K562 (cell line): ENCODE results near the gene ZNF837. TPM values are rescaled to one million over a fixed set of nuclear protein-coding genes. Genes with fewer than 3 reads are reported as not detected.

ENCODE experiments used
- CEBPB ChIP-seq: fragments of 450-650 bp; IDR thresholded peaks from 2 replicates; pipeline ENCODE4 v1.6.1; 2016; ENCODE audit warnings: missing genetic modification characterization, missing compliant biosample characterization
- CTBP1 ChIP-seq: fragments of 450-650 bp; IDR thresholded peaks from 2 replicates; pipeline ENCODE4 v1.6.1; 2016; ENCODE audit warnings: borderline replicate concordance
- E2F3 ChIP-seq: fragments of 250-450 bp; sonication (Bioruptor Pico); IDR thresholded peaks from 2 replicates; pipeline ENCODE4 v1.4.0; 2020; ENCODE audit warnings: mild to moderate bottlenecking
- ETV5 ChIP-seq: sonication (generic); formaldehyde crosslinking; IDR thresholded peaks from 2 replicates; pipeline ENCODE4 v1.4.0; 2020; ENCODE audit warnings: low read depth, mild to moderate bottlenecking, missing genetic modification reagents
- KLF6 ChIP-seq: fragments of 250-450 bp; sonication (Bioruptor Pico); IDR thresholded peaks from 2 replicates; pipeline ENCODE4 v1.4.0; 2020; ENCODE audit warnings: mild to moderate bottlenecking, moderate library complexity, borderline replicate concordance
- NCOA6 ChIP-seq: fragments of 450-650 bp; IDR thresholded peaks from 2 replicates; pipeline ENCODE4 v1.6.1; 2017; ENCODE audit warnings: mild to moderate bottlenecking
- SAP30 ChIP-seq: fragments of 200-600 bp; sonication (generic); IDR thresholded peaks from 2 replicates; pipeline ENCODE4 v1.6.1; 2012; ENCODE audit warnings: borderline replicate concordance, low read depth, mild to moderate bottlenecking, moderate library complexity, low read length, control low read depth, inconsistent platforms; ENCODE audit not compliant: insufficient read depth, poor library complexity, severe bottlenecking
- SMAD4 ChIP-seq: fragments of 250-450 bp; sonication (Bioruptor Pico); conservative IDR thresholded peaks from 2 replicates; pipeline ENCODE4 v1.8.0; 2021; ENCODE audit warnings: inconsistent platforms, mild to moderate bottlenecking, moderate library complexity
- SP1 ChIP-seq: sonication (generic); formaldehyde crosslinking; IDR thresholded peaks from 2 replicates; pipeline ENCODE4 v1.8.1; 2022; ENCODE audit warnings: mild to moderate bottlenecking, missing genetic modification reagents
- SRSF9 ChIP-seq: fragments of 200-400 bp; formaldehyde crosslinking; IDR thresholded peaks from 2 replicates; pipeline ENCODE4 v1.6.1; 2017; ENCODE audit warnings: low read depth, low read length, borderline replicate concordance
- TAF15 ChIP-seq: fragments of 200-400 bp; formaldehyde crosslinking; IDR thresholded peaks from 2 replicates; pipeline ENCODE4 v1.6.1; 2017; ENCODE audit warnings: mild to moderate bottlenecking, low read depth, low read length, moderate library complexity
- ZNF134 ChIP-seq: fragments of 250-450 bp; sonication (Bioruptor Pico); conservative IDR thresholded peaks from 2 replicates; pipeline ENCODE4 v1.4.0; 2020
- ZNF764 ChIP-seq: fragments of 250-450 bp; sonication (Bioruptor Pico); IDR thresholded peaks from 2 replicates; pipeline ENCODE4 v1.4.0; 2020; ENCODE audit warnings: low read depth, mild to moderate bottlenecking, moderate library complexity
- polyA plus RNA-seq, 8 experiments: library from polyadenylated mRNA; depleted of rRNA in 4 of 8; stranded (reverse) in 5 of 8; unstranded in 3 of 8; fragments of >200 nt; fragmentation: Nextera tagmentation in 2 of 8; fragmentation: Illumina TruSeq in 1 of 8; extraction: Ambion mirVana in 2 of 8; extraction: Trizol in 1 of 8; gene quantifications; 2 replicates each; pipeline versions ENCODE4 v1.2.1 to v1.2.3, GENCODE V29; 2011 to 2014; ENCODE audit warnings: inconsistent platforms in 1 of 8, missing spikeins in 1 of 8
- total RNA-seq, 7 experiments: library from RNA; depleted of rRNA in 6 of 7; stranded (reverse); fragments of >200 nt in 6 of 7; fragmentation: Illumina TruSeq in 2 of 7; extraction: Trizol in 2 of 7; gene quantifications; 2 replicates each; pipeline versions ENCODE4 v1.2.1 to v1.2.3, GENCODE V29; 2011 to 2021; ENCODE audit warnings: low replicate concordance in 1 of 7
- TF ChIP-seq, protein P1 (sequence below): fragments of 450-650 bp; IDR thresholded peaks from 2 replicates; pipeline ENCODE4 v1.6.1; 2016; ENCODE audit warnings: low read depth, mild to moderate bottlenecking, moderate library complexity
- TF ChIP-seq, protein P2 (sequence below): fragments of 450-650 bp; IDR thresholded peaks from 2 replicates; pipeline ENCODE4 v1.6.1; 2017; ENCODE audit warnings: antibody characterized with exemption, mild to moderate bottlenecking
- TF ChIP-seq, protein P3 (sequence below): fragments of 250-450 bp; sonication (Bioruptor Pico); IDR thresholded peaks from 2 replicates; pipeline ENCODE4 v1.4.0; 2020; ENCODE audit warnings: mild to moderate bottlenecking
- TF ChIP-seq, protein P4 (sequence below): fragments of 450-650 bp; formaldehyde crosslinking; IDR thresholded peaks from 2 replicates; pipeline ENCODE4 v1.4.0; 2020; ENCODE audit warnings: mild to moderate bottlenecking
- TF ChIP-seq, protein P5 (sequence below): fragments of 250-450 bp; sonication (Bioruptor Pico); IDR thresholded peaks from 2 replicates; pipeline ENCODE4 v1.8.0; 2022; ENCODE audit warnings: inconsistent platforms

Gene ZNF837
- total and polyA plus RNA-seq, 9 of the 15 experiments (the other 6 are each of a cell fraction or from before 2014, with no cell fraction given) = 0.11 to 2.1 (median 0.57) TPM; not detected in 4

DNA sequence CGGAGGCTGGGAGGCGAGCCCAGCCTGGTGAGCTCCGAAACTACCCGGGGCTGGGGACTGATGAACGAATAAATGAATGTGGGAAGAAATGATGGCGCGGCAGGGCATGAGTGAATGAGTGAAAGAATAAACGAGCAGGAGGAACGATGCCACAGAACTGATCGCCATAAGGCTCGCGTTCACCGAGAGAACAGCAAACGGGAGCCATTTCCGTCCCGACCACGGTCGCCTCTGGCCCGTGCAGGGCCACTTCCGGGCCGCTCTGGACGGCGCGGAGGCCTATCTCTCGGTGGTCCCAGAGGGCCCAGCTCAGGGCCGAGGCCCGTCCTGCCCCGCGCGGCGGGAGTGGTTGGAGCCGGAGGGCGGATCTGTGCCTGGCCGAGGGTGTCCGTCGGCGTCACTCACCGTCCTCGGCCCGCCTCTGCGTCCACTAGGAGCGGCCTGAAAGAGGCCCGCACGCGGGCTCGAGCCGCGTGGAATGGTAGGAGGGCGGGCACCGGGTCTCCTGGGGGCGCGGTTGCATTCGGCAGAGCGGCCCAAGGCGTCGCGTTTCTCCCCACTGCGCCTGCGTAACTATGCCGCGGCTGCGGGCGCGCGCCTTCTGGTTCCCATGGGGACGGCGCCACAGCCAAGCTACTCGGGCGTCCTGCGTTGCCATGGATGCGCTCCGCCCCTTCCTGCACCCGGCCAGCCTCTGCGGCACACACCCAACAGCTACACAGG lies 18.4 kb downstream of the ZNF837 start, which contains the start of gene ZNF497 (continued):
- TF ChIP-seq ZNF764 (CRISPR knock-in tag) = no peak
- TF ChIP-seq, protein P1, sequence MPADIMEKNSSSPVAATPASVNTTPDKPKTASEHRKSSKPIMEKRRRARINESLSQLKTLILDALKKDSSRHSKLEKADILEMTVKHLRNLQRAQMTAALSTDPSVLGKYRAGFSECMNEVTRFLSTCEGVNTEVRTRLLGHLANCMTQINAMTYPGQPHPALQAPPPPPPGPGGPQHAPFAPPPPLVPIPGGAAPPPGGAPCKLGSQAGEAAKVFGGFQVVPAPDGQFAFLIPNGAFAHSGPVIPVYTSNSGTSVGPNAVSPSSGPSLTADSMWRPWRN = peak; percentile 31; the same call in 1 of the 2 replicates
- no peak for TF ChIP-seq SMAD4
- no peak for TF ChIP-seq CEBPB (tag)
- no peak for TF ChIP-seq NCOA6
- TF ChIP-seq SRSF9 = no peak
- TF ChIP-seq SP1 (CRISPR knock-in tag) = peak; percentile 78
- TF ChIP-seq, protein P2, sequence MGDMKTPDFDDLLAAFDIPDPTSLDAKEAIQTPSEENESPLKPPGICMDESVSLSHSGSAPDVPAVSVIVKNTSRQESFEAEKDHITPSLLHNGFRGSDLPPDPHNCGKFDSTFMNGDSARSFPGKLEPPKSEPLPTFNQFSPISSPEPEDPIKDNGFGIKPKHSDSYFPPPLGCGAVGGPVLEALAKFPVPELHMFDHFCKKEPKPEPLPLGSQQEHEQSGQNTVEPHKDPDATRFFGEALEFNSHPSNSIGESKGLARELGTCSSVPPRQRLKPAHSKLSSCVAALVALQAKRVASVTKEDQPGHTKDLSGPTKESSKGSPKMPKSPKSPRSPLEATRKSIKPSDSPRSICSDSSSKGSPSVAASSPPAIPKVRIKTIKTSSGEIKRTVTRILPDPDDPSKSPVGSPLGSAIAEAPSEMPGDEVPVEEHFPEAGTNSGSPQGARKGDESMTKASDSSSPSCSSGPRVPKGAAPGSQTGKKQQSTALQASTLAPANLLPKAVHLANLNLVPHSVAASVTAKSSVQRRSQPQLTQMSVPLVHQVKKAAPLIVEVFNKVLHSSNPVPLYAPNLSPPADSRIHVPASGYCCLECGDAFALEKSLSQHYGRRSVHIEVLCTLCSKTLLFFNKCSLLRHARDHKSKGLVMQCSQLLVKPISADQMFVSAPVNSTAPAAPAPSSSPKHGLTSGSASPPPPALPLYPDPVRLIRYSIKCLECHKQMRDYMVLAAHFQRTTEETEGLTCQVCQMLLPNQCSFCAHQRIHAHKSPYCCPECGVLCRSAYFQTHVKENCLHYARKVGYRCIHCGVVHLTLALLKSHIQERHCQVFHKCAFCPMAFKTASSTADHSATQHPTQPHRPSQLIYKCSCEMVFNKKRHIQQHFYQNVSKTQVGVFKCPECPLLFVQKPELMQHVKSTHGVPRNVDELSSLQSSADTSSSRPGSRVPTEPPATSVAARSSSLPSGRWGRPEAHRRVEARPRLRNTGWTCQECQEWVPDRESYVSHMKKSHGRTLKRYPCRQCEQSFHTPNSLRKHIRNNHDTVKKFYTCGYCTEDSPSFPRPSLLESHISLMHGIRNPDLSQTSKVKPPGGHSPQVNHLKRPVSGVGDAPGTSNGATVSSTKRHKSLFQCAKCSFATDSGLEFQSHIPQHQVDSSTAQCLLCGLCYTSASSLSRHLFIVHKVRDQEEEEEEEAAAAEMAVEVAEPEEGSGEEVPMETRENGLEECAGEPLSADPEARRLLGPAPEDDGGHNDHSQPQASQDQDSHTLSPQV = no peak; the same call in 1 of the 2 replicates
- peak; percentile 87 for TF ChIP-seq ETV5 (CRISPR knock-in tag)
- TF ChIP-seq, protein P3, sequence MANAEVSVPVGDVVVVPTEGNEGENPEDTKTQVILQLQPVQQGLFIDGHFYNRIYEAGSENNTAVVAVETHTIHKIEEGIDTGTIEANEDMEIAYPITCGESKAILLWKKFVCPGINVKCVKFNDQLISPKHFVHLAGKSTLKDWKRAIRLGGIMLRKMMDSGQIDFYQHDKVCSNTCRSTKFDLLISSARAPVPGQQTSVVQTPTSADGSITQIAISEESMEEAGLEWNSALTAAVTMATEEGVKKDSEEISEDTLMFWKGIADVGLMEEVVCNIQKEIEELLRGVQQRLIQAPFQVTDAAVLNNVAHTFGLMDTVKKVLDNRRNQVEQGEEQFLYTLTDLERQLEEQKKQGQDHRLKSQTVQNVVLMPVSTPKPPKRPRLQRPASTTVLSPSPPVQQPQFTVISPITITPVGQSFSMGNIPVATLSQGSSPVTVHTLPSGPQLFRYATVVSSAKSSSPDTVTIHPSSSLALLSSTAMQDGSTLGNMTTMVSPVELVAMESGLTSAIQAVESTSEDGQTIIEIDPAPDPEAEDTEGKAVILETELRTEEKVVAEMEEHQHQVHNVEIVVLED = 0 out of 2 replicates have a peak, but pooled peaks have one; percentile 33
- TF ChIP-seq TAF15 = no peak
- TF ChIP-seq, protein P4, sequence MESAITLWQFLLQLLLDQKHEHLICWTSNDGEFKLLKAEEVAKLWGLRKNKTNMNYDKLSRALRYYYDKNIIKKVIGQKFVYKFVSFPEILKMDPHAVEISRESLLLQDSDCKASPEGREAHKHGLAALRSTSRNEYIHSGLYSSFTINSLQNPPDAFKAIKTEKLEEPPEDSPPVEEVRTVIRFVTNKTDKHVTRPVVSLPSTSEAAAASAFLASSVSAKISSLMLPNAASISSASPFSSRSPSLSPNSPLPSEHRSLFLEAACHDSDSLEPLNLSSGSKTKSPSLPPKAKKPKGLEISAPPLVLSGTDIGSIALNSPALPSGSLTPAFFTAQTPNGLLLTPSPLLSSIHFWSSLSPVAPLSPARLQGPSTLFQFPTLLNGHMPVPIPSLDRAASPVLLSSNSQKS (CRISPR knock-in tag) = no peak
- no peak for TF ChIP-seq ZNF134 (CRISPR knock-in tag)
- TF ChIP-seq KLF6 (CRISPR knock-in tag) = no peak
- peak; percentile 92 for TF ChIP-seq SAP30
- TF ChIP-seq CTBP1 = peak; percentile 76
- TF ChIP-seq, protein P5, sequence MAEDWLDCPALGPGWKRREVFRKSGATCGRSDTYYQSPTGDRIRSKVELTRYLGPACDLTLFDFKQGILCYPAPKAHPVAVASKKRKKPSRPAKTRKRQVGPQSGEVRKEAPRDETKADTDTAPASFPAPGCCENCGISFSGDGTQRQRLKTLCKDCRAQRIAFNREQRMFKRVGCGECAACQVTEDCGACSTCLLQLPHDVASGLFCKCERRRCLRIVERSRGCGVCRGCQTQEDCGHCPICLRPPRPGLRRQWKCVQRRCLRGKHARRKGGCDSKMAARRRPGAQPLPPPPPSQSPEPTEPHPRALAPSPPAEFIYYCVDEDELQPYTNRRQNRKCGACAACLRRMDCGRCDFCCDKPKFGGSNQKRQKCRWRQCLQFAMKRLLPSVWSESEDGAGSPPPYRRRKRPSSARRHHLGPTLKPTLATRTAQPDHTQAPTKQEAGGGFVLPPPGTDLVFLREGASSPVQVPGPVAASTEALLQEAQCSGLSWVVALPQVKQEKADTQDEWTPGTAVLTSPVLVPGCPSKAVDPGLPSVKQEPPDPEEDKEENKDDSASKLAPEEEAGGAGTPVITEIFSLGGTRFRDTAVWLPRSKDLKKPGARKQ (CRISPR knock-in tag) = no peak
- 0 out of 2 replicates have a peak, but pooled peaks have one; percentile 32 for TF ChIP-seq E2F3
